ENCODE measurements around the gene ERBIN. TPM values are rescaled to one million over a fixed set of nuclear protein-coding genes. Genes with fewer than 3 reads are reported as not detected.

ERBIN gene
- total RNA-seq, 1 donor = 233 TPM

GRCh38 chr5:66130493-66130892, 204.1 kb downstream of the ERBIN start:
- no peak overlapping the region for H3K4me3 ChIP-seq (ENCODE audit: low read depth, low read length)
- no peak for DNase-seq (ENCODE audit: low read depth)
- TF ChIP-seq, protein P1, sequence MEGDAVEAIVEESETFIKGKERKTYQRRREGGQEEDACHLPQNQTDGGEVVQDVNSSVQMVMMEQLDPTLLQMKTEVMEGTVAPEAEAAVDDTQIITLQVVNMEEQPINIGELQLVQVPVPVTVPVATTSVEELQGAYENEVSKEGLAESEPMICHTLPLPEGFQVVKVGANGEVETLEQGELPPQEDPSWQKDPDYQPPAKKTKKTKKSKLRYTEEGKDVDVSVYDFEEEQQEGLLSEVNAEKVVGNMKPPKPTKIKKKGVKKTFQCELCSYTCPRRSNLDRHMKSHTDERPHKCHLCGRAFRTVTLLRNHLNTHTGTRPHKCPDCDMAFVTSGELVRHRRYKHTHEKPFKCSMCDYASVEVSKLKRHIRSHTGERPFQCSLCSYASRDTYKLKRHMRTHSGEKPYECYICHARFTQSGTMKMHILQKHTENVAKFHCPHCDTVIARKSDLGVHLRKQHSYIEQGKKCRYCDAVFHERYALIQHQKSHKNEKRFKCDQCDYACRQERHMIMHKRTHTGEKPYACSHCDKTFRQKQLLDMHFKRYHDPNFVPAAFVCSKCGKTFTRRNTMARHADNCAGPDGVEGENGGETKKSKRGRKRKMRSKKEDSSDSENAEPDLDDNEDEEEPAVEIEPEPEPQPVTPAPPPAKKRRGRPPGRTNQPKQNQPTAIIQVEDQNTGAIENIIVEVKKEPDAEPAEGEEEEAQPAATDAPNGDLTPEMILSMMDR (IDR thresholded peaks at IDR 0.05; ENCODE audit: insufficient read depth, low read depth, low read length) = no peak

Small RNA genes within 50 kb of the gene (small RNA-seq; reads per million reads assigned to genes)
- not detected for gene RF00598

Other genes with a start within 250 kb of the ERBIN start
- 15.5 and 21.2 TPM in 2 replicates for gene SGTB, start 204.5 kb upstream of the ERBIN start, total RNA-seq
- 27.7 and 36.7 TPM in 2 replicates for gene NLN, start 204.4 kb upstream of the ERBIN start, total RNA-seq
- 78.6 and 99.7 TPM in 2 replicates for gene SREK1, start 217.7 kb downstream of the ERBIN start, total RNA-seq